Activated T-cell treated with anti-CD3 and anti-CD28 coated beads, Interleukin-2, amount 50 U/mL, for 4 hours (primary cell): ENCODE data around the gene LPAR3. TPM values are rescaled to one million over a fixed set of nuclear protein-coding genes. Genes with fewer than 3 reads are reported as not detected.
A peak's percentile ranks its signal among the peaks of the same experiment; 100 is the strongest.

ENCODE experiments used
- ATAC-seq, 2 donors: fragments of 200-7000 bp; cut with Tn5 transposase; one replicate each; pipeline ENCODE4 v1.10.0; 2021
- DNase-seq: peaks from one replicate; pipeline ENCODE4 v3.0.0-alpha.2; 2020
- H3K27me3 Mint-ChIP-seq: one replicate; pipeline ENCODE4 v1.8.0; 2021; ENCODE audit warnings: low read depth, mixed read lengths
- H3K36me3 Mint-ChIP-seq: one replicate; pipeline ENCODE4 v1.8.0; 2022; ENCODE audit warnings: mixed read lengths; ENCODE audit not compliant: insufficient read depth
- H3K4me1 Mint-ChIP-seq: one replicate; pipeline ENCODE4 v1.8.0; 2021; ENCODE audit warnings: low read depth, mixed read lengths
- H3K4me3 Mint-ChIP-seq: one replicate; pipeline ENCODE4 v1.8.0; 2021; ENCODE audit warnings: mild to moderate bottlenecking, moderate library complexity, mixed read lengths
- H3K9me3 Mint-ChIP-seq: one replicate; pipeline ENCODE4 v1.8.0; 2021; ENCODE audit warnings: mixed read lengths
- total RNA-seq, 3 donors: library from RNA; stranded (reverse); gene quantifications; one replicate each; pipeline ENCODE4 v1.2.1, GENCODE V29; 2021

LPAR3 gene, protein sequence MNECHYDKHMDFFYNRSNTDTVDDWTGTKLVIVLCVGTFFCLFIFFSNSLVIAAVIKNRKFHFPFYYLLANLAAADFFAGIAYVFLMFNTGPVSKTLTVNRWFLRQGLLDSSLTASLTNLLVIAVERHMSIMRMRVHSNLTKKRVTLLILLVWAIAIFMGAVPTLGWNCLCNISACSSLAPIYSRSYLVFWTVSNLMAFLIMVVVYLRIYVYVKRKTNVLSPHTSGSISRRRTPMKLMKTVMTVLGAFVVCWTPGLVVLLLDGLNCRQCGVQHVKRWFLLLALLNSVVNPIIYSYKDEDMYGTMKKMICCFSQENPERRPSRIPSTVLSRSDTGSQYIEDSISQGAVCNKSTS
- under 1 TPM; 0.18 to 0.95 (median 0.71) TPM for total RNA-seq

GRCh38 chr1:84892705-84893618 lies at the start of gene LPAR3:
LPAR3 (minus strand) TSS chr1:84893206; CDS start chr1:84866120, 27,086 bp downstream.
- Mint-ChIP-seq H3K27me3 (peaks cover 37% of the 10 kb centered on the region), H3K9me3 (no peaks in the 10 kb centered on the region), H3K36me3 (no peaks in the 10 kb centered on the region)

GRCh38 chr1:84941843-84942242 lies 48.8 kb upstream of the LPAR3 start:
- Mint-ChIP-seq H3K4me3 (no peak overlapping the region), H3K27me3 (no peaks in the 10 kb centered on the region), H3K36me3 (peaks cover 5% of the 10 kb centered on the region), H3K4me1 (peaks cover 16% of the 10 kb centered on the region), H3K9me3 (no peaks in the 10 kb centered on the region)
- no peak for ATAC-seq
- no peak for DNase-seq

More at GRCh38 chr1:84892705-84893618, at the start of gene LPAR3:
- DNase-seq (peak; percentile 19), ATAC-seq (peak; percentile 72 to 79)
- peaks cover 19% of the 10 kb centered on the region for H3K4me1 Mint-ChIP-seq
- peak within 1 kb of the TSS; percentile 69 for H3K4me3 Mint-ChIP-seq

DNA sequence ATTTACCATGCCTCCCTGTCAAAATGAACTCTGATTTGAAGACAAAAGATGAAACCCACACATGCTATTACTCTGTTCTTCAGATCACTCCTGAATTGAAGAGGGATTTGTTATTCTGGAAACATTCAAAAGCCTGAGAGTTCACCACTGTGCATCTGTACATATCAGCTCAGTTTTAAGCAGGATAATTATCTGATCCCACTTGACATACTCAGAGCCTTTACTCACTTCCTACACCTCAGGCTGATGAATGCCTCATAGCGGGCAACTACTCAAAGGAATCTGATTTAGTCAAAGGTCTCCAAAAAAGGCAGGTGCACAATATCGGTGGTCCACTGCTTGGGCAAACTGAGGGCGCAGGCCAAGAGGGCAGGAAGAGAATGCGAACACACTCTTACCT lies 47.5 kb upstream of the LPAR3 start:
- Mint-ChIP-seq H3K36me3 (peaks cover 5% of the 10 kb centered on the region), H3K4me1 (peaks cover 10% of the 10 kb centered on the region), H3K4me3 (no peak overlapping the region), H3K27me3 (no peaks in the 10 kb centered on the region), H3K9me3 (no peaks in the 10 kb centered on the region)
- DNase-seq (no peak), ATAC-seq (no peak)

DNA sequence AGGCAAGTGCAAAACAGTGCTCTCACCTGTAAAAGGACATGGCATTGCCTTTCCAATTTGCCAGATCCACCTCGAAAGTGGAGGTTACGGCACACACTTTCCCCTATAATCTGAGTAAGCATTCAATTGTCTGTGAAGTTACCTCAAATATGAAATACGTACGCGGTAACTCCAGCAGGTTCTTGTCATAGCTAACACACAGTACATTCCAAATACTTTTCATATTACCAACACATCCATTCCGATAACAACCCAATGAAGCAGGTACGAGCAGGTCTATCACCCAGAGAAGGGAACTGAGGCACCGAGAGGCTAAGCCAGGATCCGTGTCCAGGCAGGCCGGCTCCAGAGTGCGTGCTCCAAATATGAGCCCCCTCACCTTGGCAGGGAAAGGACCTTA lies 46.8 kb upstream of the LPAR3 start:
- Mint-ChIP-seq H3K27me3 (no peaks in the 10 kb centered on the region), H3K36me3 (peaks cover 5% of the 10 kb centered on the region), H3K4me3 (no peak overlapping the region), H3K4me1 (peaks cover 3% of the 10 kb centered on the region), H3K9me3 (no peaks in the 10 kb centered on the region)
- ATAC-seq (no peak), DNase-seq (no peak)

- ATAC-seq: no peak
- no peaks in the 10 kb centered on the region for H3K27me3 Mint-ChIP-seq
- peaks cover 5% of the 10 kb centered on the region for H3K36me3 Mint-ChIP-seq
- H3K4me1 Mint-ChIP-seq: peaks cover 2% of the 10 kb centered on the region
- no peaks in the 10 kb centered on the region for H3K9me3 Mint-ChIP-seq
- no peak for DNase-seq
- H3K4me3 Mint-ChIP-seq: no peak overlapping the region
Observed at GRCh38 chr1:84939151-84939550, 46.1 kb upstream of the LPAR3 start.

DNA sequence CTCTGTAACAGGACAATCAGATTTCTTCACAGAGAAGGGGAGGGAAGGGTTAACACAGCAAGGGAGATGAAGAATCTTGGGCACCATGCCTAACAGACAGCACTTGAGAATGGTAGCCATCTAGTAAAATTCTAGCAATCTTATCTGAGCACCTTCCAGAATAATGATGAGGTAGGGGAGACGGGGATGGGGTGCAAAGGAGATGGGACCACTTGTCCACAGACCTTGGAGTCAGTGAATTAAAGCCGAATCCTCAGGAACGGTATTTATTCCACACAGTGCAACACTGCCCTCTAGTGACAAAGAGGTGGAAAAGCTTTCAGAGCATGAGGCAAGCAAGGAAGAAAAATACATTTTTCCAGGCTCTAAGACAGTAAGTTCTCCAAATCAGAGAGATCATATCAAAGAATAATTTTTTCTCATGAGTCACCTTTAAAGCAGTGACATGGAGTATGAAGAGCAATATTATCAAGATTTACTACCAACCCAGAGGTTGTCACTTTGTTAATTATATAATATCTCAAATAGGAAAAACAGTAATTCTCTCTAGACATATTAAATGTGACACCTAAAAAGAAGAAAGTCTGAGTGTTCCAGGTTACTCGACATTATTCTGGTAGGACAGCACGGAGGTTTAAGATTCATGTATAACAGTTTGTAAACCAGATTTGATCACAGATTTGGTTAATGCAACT lies 43.3 kb upstream of the LPAR3 start:
- peak; percentile 46 to 54 for ATAC-seq
- peak; percentile 17 for DNase-seq
- no peaks in the 10 kb centered on the region for H3K27me3 Mint-ChIP-seq
- H3K4me3 Mint-ChIP-seq: no peak overlapping the region
- peaks cover 5% of the 10 kb centered on the region for H3K36me3 Mint-ChIP-seq
- peaks cover 2% of the 10 kb centered on the region for H3K4me1 Mint-ChIP-seq
- no peaks in the 10 kb centered on the region for H3K9me3 Mint-ChIP-seq

GRCh38 chr1:84933011-84933611 lies 40.1 kb upstream of the LPAR3 start:
- no peaks in the 10 kb centered on the region for H3K27me3 Mint-ChIP-seq
- DNase-seq: no peak
- no peaks in the 10 kb centered on the region for H3K9me3 Mint-ChIP-seq
- peaks cover 18% of the 10 kb centered on the region for H3K4me1 Mint-ChIP-seq
- no peak for ATAC-seq
- H3K4me3 Mint-ChIP-seq: no peak overlapping the region
- H3K36me3 Mint-ChIP-seq: peaks cover 10% of the 10 kb centered on the region

DNA sequence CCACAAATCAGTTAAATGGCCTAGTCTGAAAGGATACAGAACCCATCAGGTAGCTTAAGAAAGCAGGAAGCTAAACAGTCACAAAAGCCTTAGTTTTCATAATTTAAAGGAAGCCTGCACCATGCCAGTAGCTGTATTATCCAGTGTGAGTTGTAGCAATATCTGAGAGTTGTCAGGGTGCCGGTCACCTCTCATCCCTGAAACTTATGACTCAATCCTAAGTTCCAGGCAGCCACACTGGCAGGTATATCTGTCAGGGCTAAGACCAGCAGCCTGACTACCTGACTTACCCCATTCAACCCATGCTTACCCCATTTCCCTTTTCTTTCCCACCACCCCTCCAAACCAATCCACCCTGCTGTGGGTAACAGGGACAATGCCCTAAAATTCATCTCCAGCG lies 37.8 kb upstream of the LPAR3 start:
- Mint-ChIP-seq H3K27me3 (no peaks in the 10 kb centered on the region), H3K36me3 (peaks cover 7% of the 10 kb centered on the region), H3K4me1 (peaks cover 16% of the 10 kb centered on the region), H3K4me3 (no peak overlapping the region), H3K9me3 (no peaks in the 10 kb centered on the region)
- DNase-seq (no peak), ATAC-seq (peak in 1 of 2 donors; percentile 14)

DNA sequence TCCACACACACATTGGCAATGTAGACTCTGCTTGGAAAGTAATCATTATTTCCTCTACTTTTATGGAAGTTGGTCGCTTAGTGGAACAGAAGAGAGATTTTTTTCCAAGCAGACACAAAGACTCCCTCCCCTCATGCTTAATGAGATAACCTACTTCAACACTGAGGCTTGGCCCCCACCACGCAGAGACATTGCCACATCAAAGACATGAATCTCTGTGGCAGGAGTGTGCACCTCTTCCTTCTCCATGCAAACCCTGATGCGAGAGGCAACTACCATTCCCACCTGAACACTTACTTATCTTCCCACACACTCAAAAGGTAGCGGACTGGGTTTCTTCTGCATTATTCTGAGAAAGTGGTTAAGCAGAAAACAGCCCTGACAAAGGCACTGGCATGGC lies 37.3 kb upstream of the LPAR3 start:
- Mint-ChIP-seq H3K4me3 (no peak overlapping the region), H3K36me3 (peaks cover 7% of the 10 kb centered on the region), H3K4me1 (peaks cover 16% of the 10 kb centered on the region), H3K9me3 (no peaks in the 10 kb centered on the region), H3K27me3 (no peaks in the 10 kb centered on the region)
- ATAC-seq (no peak), DNase-seq (no peak)

GRCh38 chr1:84929581-84929980 lies 36.6 kb upstream of the LPAR3 start:
- H3K36me3 Mint-ChIP-seq: peaks cover 7% of the 10 kb centered on the region
- DNase-seq: no peak
- H3K4me3 Mint-ChIP-seq: no peak overlapping the region
- ATAC-seq: no peak
- peaks cover 16% of the 10 kb centered on the region for H3K4me1 Mint-ChIP-seq
- no peaks in the 10 kb centered on the region for H3K9me3 Mint-ChIP-seq
- no peaks in the 10 kb centered on the region for H3K27me3 Mint-ChIP-seq

GRCh38 chr1:84928979-84929378 lies 36.0 kb upstream of the LPAR3 start:
- H3K4me3 Mint-ChIP-seq: no peak overlapping the region
- H3K4me1 Mint-ChIP-seq: peaks cover 16% of the 10 kb centered on the region
- peaks cover 7% of the 10 kb centered on the region for H3K36me3 Mint-ChIP-seq
- no peak for DNase-seq
- ATAC-seq: no peak
- H3K27me3 Mint-ChIP-seq: no peaks in the 10 kb centered on the region
- H3K9me3 Mint-ChIP-seq: no peaks in the 10 kb centered on the region

DNA sequence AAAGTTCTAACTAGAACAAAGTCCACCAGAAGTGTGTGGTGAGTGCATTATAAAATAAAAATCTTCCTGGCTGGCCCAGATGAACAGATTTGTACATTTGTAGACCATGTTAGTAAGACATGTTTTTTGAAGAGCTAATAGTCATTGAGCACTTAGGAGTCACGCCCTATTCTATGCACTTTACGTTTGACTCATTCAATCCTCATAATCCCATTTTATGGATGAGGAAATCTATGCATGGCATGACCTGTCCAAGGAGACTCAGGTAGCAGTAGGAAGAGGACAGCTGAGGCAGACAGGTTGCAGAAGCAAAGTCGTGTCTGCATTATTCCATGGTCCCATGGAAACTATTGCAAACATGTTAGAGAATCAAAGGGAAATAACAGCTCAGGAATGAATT lies 30.3 kb upstream of the LPAR3 start:
- Mint-ChIP-seq H3K4me1 (no peaks in the 10 kb centered on the region), H3K4me3 (no peak overlapping the region), H3K9me3 (no peaks in the 10 kb centered on the region), H3K36me3 (no peaks in the 10 kb centered on the region), H3K27me3 (peaks cover 2% of the 10 kb centered on the region)
- DNase-seq (no peak), ATAC-seq (no peak)

GRCh38 chr1:84920159-84920558 lies 27.2 kb upstream of the LPAR3 start:
- Mint-ChIP-seq H3K36me3 (no peaks in the 10 kb centered on the region), H3K27me3 (peaks cover 2% of the 10 kb centered on the region), H3K4me1 (no peaks in the 10 kb centered on the region), H3K9me3 (no peaks in the 10 kb centered on the region), H3K4me3 (no peak overlapping the region)
- ATAC-seq: no peak
- no peak for DNase-seq

DNA sequence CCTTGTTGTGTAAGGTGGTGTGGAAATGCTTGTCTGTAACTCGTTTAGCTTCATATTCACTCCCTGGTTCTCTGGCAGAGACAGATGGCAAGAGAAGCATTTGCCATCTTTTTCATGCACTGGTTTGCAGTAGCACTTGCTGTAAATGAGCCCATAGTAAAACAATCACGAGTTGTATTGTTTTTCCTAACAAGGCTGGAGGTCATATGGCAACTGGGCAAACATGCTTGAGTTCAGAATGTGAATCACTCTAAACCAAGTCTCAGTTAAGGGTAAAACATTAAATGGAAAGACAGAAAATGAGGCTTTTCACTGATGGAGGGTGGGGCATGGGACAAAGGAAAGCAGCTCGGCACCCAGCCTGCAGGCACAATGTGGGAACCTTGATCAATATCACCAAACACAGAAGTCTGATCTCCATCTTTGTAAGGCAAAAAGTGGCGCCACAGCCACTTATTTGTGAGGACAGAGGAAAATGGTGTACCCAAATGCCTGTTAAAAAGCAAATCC lies 26.5 kb upstream of the LPAR3 start:
- no peaks in the 10 kb centered on the region for H3K36me3 Mint-ChIP-seq
- H3K9me3 Mint-ChIP-seq: no peaks in the 10 kb centered on the region
- H3K27me3 Mint-ChIP-seq: peaks cover 2% of the 10 kb centered on the region
- no peaks in the 10 kb centered on the region for H3K4me1 Mint-ChIP-seq
- no peak for DNase-seq
- no peak overlapping the region for H3K4me3 Mint-ChIP-seq
- no peak for ATAC-seq
